Activated CD4-positive, alpha-beta T cell treated with anti-CD3 and anti-CD28 coated beads, Interleukin-2, amount 50 U/mL, for 4 hours (primary cell): Measurements from ENCODE around the gene SMURF1.

ENCODE experiments used
- DNase-seq, 2 experiments: peaks; one replicate each; pipeline ENCODE4 v3.0.0-alpha.2; 2020

The SMURF1 gene

GRCh38 chr7:99001482-99002147 lies 142.3 kb downstream of the SMURF1 start:
- no peak for DNase-seq

GRCh38 chr7:99000904-99001465 lies 142.9 kb downstream of the SMURF1 start:
- no peak for DNase-seq

- DNase-seq, result no peak
Observed at GRCh38 chr7:99000196-99000903, 143.6 kb downstream of the SMURF1 start.

- DNase-seq, result no peak
Observed at GRCh38 chr7:98998821-98999725, 144.8 kb downstream of the SMURF1 start.

GRCh38 chr7:98997846-98998245 lies 146.1 kb downstream of the SMURF1 start:
- DNase-seq, result no peak

- DNase-seq, result no peak
Observed at GRCh38 chr7:98996150-98996552, 147.8 kb downstream of the SMURF1 start.

- DNase-seq, result no peak
Observed at GRCh38 chr7:98995523-98996149, 148.3 kb downstream of the SMURF1 start.

GRCh38 chr7:98995111-98995510 lies 148.8 kb downstream of the SMURF1 start:
- no peak for DNase-seq

GRCh38 chr7:98994046-98994944 lies 149.6 kb downstream of the SMURF1 start:
- DNase-seq, result no peak

- no peak for DNase-seq
Observed at GRCh38 chr7:98993024-98993897, 150.6 kb downstream of the SMURF1 start.

GRCh38 chr7:98992076-98992475 lies 151.8 kb downstream of the SMURF1 start:
- no peak for DNase-seq

GRCh38 chr7:98991141-98991540 lies 152.8 kb downstream of the SMURF1 start:
- DNase-seq, result no peak

GRCh38 chr7:98990356-98990755 lies 153.6 kb downstream of the SMURF1 start:
- DNase-seq, result no peak

- DNase-seq, result no peak
Observed at GRCh38 chr7:98988641-98989040, 155.3 kb downstream of the SMURF1 start.

GRCh38 chr7:98985945-98986344 lies 158.0 kb downstream of the SMURF1 start:
- no peak for DNase-seq

- DNase-seq, result no peak
Observed at GRCh38 chr7:98985406-98985805, 158.5 kb downstream of the SMURF1 start.

GRCh38 chr7:98984126-98984525 lies 159.8 kb downstream of the SMURF1 start:
- DNase-seq, result no peak

- DNase-seq, result no peak
Observed at GRCh38 chr7:98982686-98983085, 161.2 kb downstream of the SMURF1 start.

GRCh38 chr7:98981701-98982100 lies 162.2 kb downstream of the SMURF1 start:
- DNase-seq, result no peak

- DNase-seq, result no peak
Observed at GRCh38 chr7:98978672-98979071, 165.2 kb downstream of the SMURF1 start.
